Measurements from ENCODE around the gene PHKA2. TPM values are rescaled to one million over a fixed set of nuclear protein-coding genes. Genes with fewer than 3 reads are reported as not detected.

The PHKA2 gene
- total and polyA plus RNA-seq, 2 of the 4 experiments (the other 2 are of a cell fraction), result 10.0 to 21.5 TPM

GRCh38 chrX:18951032-18951431 is 32.9 kb downstream of the PHKA2 start:
- dilution Hi-C loops (cut with HindIII; ENCODE audit: low sequenced_read_pairs, unreplicated experiment), result no loop called here
- Histone ChIP-seq H4K20me1 (ENCODE audit: insufficient read depth, low read length) (no peaks in the 10 kb centered on the region), H2BK15ac (ENCODE audit: low read depth, low read length) (no peak overlapping the region), H3K23ac (ENCODE audit: low read depth, low read length) (no peak overlapping the region), H3K9me1 (ENCODE audit: insufficient read depth, low read length) (no peaks in the 10 kb centered on the region; the same call in 1 of the 2 replicates), H2BK120ac (ENCODE audit: low read depth, low read length) (no peak overlapping the region), H2AFZ (replicated peaks; ENCODE audit: low read length, poor library complexity) (no peak overlapping the region), H3K56ac (ENCODE audit: extremely low read depth, insufficient read depth, low read length) (no peak overlapping the region), H4K91ac (ENCODE audit: insufficient read depth, low read depth, low read length) (no peak overlapping the region), H3K4me2 (ENCODE audit: low read depth, low read length) (no peak overlapping the region), H3K18ac (ENCODE audit: low read depth, low read length) (no peak overlapping the region), H3K9me3 (ENCODE audit: control insufficient read depth, insufficient read depth, low read length) (no peaks in the 10 kb centered on the region), H3K4ac (ENCODE audit: low read depth, low read length) (no peak overlapping the region), H3K14ac (replicated peaks; ENCODE audit: low read depth, low read length) (no peak overlapping the region), H3K4me1 (ENCODE audit: control insufficient read depth, insufficient read depth, low read length) (no peaks in the 10 kb centered on the region; the same call in 1 of the 2 replicates), H2AK5ac (ENCODE audit: low read depth, low read length) (no peak overlapping the region), H3K4me3 (ENCODE audit: insufficient read depth, low read depth, low read length) (no peak overlapping the region), H3K79me1 (ENCODE audit: low read depth in 1 of 2, low read length in 2 of 2) (no peaks in the 10 kb centered on the region), H3K9ac (ENCODE audit: low read depth, low read length) (no peak overlapping the region), H4K8ac (ENCODE audit: low read depth in 2 of 2, low read length in 2 of 2) (no peak overlapping the region), H2BK5ac (ENCODE audit: low read depth, low read length, poor library complexity, severe bottlenecking) (no peak overlapping the region), H3K27me3 (ENCODE audit: control insufficient read depth, insufficient read depth, low read length) (no peaks in the 10 kb centered on the region), H4K5ac (ENCODE audit: low read depth, low read length) (no peak overlapping the region), H3K27ac (ENCODE audit: insufficient read depth, low read length) (no peak overlapping the region), H2AK9ac (replicated peaks; ENCODE audit: low read depth, low read length, poor library complexity) (no peak overlapping the region), H3K36me3 (ENCODE audit: control insufficient read depth, insufficient read depth, low read length) (peaks cover 1% of the 10 kb centered on the region; the same call in 1 of the 2 replicates), H2BK20ac (ENCODE audit: low read depth, low read length) (no peak overlapping the region)
- POLR2A ChIA-PET (ENCODE audit: unreplicated experiment), result no interaction called here
- 55% methylated on average over 2 of the region's 10 CpGs; no CpG with 5 or more reads in 1 of the 2 experiments for whole genome bisulfite sequencing, 2 experiments (ENCODE audit: extremely low coverage in 2 of 2, insufficient read length in 1 of 2)
- no peak for ATAC-seq (ENCODE audit: low read depth)
- DNase-seq, result no peak
- intact Hi-C loops (cut with micrococcal nuclease), result no loop called here
- TF ChIP-seq MAZ (IDR thresholded peaks at IDR 0.05; ENCODE audit: borderline replicate concordance, low read depth, low read length), result no peak
- TF ChIP-seq SMC3 (IDR thresholded peaks at IDR 0.05; ENCODE audit: low read depth, low read length), result no peak
- TF ChIP-seq POLR2A (IDR thresholded peaks at IDR 0.05; ENCODE audit: low read depth, low read length), result no peak
- TF ChIP-seq USF2 (IDR thresholded peaks at IDR 0.05; ENCODE audit: low read depth, low read length), result no peak
- no peak for TF ChIP-seq RFX5 (IDR thresholded peaks at IDR 0.05; ENCODE audit: low read depth, low read length)
- no peak for TF ChIP-seq FOS (IDR thresholded peaks at IDR 0.05; ENCODE audit: low read depth, low read length)
- no peak for TF ChIP-seq RAD21 (IDR thresholded peaks at IDR 0.05; ENCODE audit: low read length)
- no peak for TF ChIP-seq NFE2L2 (IDR thresholded peaks at IDR 0.05; ENCODE audit: low read depth, low read length)
- CTCF ChIA-PET, result no interaction called here
- no TSS peak for BruUV-seq (replicated peaks)
- in situ Hi-C loops (cut with MboI; ENCODE audit: low sequenced_read_pairs), result no loop called here
